ENCODE measurements around the gene PRIM2. TPM values are rescaled to one million over a fixed set of nuclear protein-coding genes. Genes with fewer than 3 reads are reported as not detected.
"Not testable (repeated sequence)": the region's sequence is repeated elsewhere in the genome, so short reads cannot be mapped to it uniquely, and the experiment has no call there.

Gene PRIM2
- total RNA-seq, 1 experiment from 2014 or later: 9.7 TPM

- H3K27me3 Mint-ChIP-seq (ENCODE audit: insufficient read depth, unreplicated experiment): peaks cover 34% of the 10 kb centered on the region
- CTCF ChIA-PET, POLR2A ChIA-PET: not testable (repeated sequence)
Measured at GRCh38 chr6:57696382-57696781, 379.0 kb downstream of the PRIM2 start.

More at GRCh38 chr6:57696382-57696781, 379.0 kb downstream of the PRIM2 start:
- DNase-seq (ENCODE audit: unreplicated experiment); H3K9me3 Mint-ChIP-seq (ENCODE audit: unreplicated experiment); BruUV-seq (replicated peaks); H3K36me3 Mint-ChIP-seq (ENCODE audit: insufficient read depth, unreplicated experiment); H3K4me1 Mint-ChIP-seq (ENCODE audit: insufficient read depth, unreplicated experiment); H3K27ac Mint-ChIP-seq (ENCODE audit: low read depth, unreplicated experiment); intact Hi-C loops (cut with micrococcal nuclease); H3K4me3 Mint-ChIP-seq (ENCODE audit: unreplicated experiment): not testable (repeated sequence)

Small RNA genes lying within 50 kb of the gene (microRNA-seq; reads per million reads assigned to microRNA genes)
- not detected for gene MIR548U

Other genes starting within 250 kb of the PRIM2 start
- gene ZNF451, start 227.4 kb upstream of the PRIM2 start, total RNA-seq (2022): 63.0 and 65.7 TPM in 2 replicates
- gene BAG2, start 145.3 kb upstream of the PRIM2 start, total RNA-seq (2022): 3.6 and 4.2 TPM in 2 replicates
- gene RAB23, start 95.3 kb upstream of the PRIM2 start, total RNA-seq (2022): 8.4 and 13.3 TPM in 2 replicates